Astrocyte (in vitro differentiated cells and primary cell): ENCODE results near the gene UBE2D2. TPM values are rescaled to one million over a fixed set of nuclear protein-coding genes. Genes with fewer than 3 reads are reported as not detected.

Experiments
- DNase-seq: peaks from one replicate; pipeline ENCODE4 v3.0.0-alpha.2; 2010; ENCODE audit warnings: low read depth
- FAIRE-seq: peaks from 2 replicates; lab custom pipeline; 2011; peaks lifted over from hg19 to GRCh38; lab: Jason Lieb, UNC
- H2AFZ ChIP-seq: 2 replicates; pipeline ENCODE4 v1.6.0; 2012; ENCODE audit warnings: low read depth, low read length, inconsistent platforms
- H3K27ac ChIP-seq: 2 replicates; pipeline ENCODE4 v1.5.1; 2011; ENCODE audit warnings: low read depth, low read length, inconsistent platforms
- H3K27me3 ChIP-seq: 2 replicates; pipeline ENCODE4 v1.6.0; 2011; ENCODE audit warnings: low read length, inconsistent platforms; ENCODE audit not compliant: insufficient read depth
- H3K36me3 ChIP-seq: 2 replicates; pipeline ENCODE4 v1.5.1; 2011; ENCODE audit warnings: low read length, inconsistent platforms; ENCODE audit not compliant: insufficient read depth
- H3K4me1 ChIP-seq: 2 replicates; pipeline ENCODE4 v1.5.1; 2011; ENCODE audit warnings: low read length, inconsistent platforms; ENCODE audit not compliant: insufficient read depth
- H3K4me2 ChIP-seq: 2 replicates; pipeline ENCODE4 v1.6.0; 2012; ENCODE audit warnings: low read length, inconsistent platforms
- H3K4me3 ChIP-seq: 2 replicates; pipeline ENCODE4 v1.5.1; 2011; ENCODE audit warnings: low read depth, mild to moderate bottlenecking, low read length, inconsistent platforms; ENCODE audit not compliant: insufficient read depth
- H3K79me2 ChIP-seq: 2 replicates; pipeline ENCODE4 v1.6.0; 2012; ENCODE audit warnings: mild to moderate bottlenecking, low read length, inconsistent platforms; ENCODE audit not compliant: insufficient read depth
- H3K9ac ChIP-seq: 2 replicates; pipeline ENCODE4 v1.6.0; 2012; ENCODE audit warnings: mild to moderate bottlenecking, low read length, inconsistent platforms
- H3K9me3 ChIP-seq: 2 replicates; pipeline ENCODE4 v1.5.1; 2012; ENCODE audit warnings: low read depth, mild to moderate bottlenecking, low read length, inconsistent platforms; ENCODE audit not compliant: insufficient read depth
- H4K20me1 ChIP-seq: 2 replicates; pipeline ENCODE4 v1.6.0; 2012; ENCODE audit warnings: low read length, inconsistent platforms; ENCODE audit not compliant: insufficient read depth
- H3K27ac Mint-ChIP-seq: one replicate; pipeline ENCODE4 v1.8.0; 2021; ENCODE audit warnings: mild to moderate bottlenecking, mixed read lengths; ENCODE audit not compliant: unreplicated experiment
- H3K27me3 Mint-ChIP-seq: one replicate; pipeline ENCODE4 v1.8.0; 2021; ENCODE audit warnings: low read depth, mixed read lengths; ENCODE audit not compliant: unreplicated experiment
- H3K36me3 Mint-ChIP-seq: one replicate; pipeline ENCODE4 v1.8.0; 2021; ENCODE audit warnings: low read depth, mixed read lengths; ENCODE audit not compliant: unreplicated experiment
- H3K4me1 Mint-ChIP-seq: one replicate; pipeline ENCODE4 v1.8.0; 2021; ENCODE audit warnings: low read depth, mixed read lengths; ENCODE audit not compliant: unreplicated experiment
- H3K4me3 Mint-ChIP-seq: one replicate; pipeline ENCODE4 v1.8.0; 2021; ENCODE audit warnings: mild to moderate bottlenecking, moderate library complexity, mixed read lengths; ENCODE audit not compliant: unreplicated experiment
- H3K9me3 Mint-ChIP-seq: one replicate; pipeline ENCODE4 v1.8.0; 2021; ENCODE audit warnings: mild to moderate bottlenecking, mixed read lengths; ENCODE audit not compliant: unreplicated experiment
- CTCF ChIP-seq: IDR thresholded peaks from 2 replicates; pipeline ENCODE4 v1.5.1; 2011; ENCODE audit warnings: low read depth, mild to moderate bottlenecking, inconsistent platforms, low read length, moderate library complexity; ENCODE audit not compliant: insufficient read depth
- EZH2 ChIP-seq: IDR thresholded peaks from 2 replicates; pipeline ENCODE4 v1.6.1; 2012; ENCODE audit warnings: mild to moderate bottlenecking, low read length, inconsistent platforms; ENCODE audit not compliant: insufficient read depth
- total RNA-seq: library from RNA; stranded (reverse); gene quantifications from 2 replicates; pipeline ENCODE4 v1.2.1, GENCODE V29; 2021

Gene UBE2D2
- total RNA-seq, 1 donor from 2014 or later: 169 TPM

- no peak for FAIRE-seq
- peak overlapping the region; percentile 82 for H3K4me2 ChIP-seq
- H3K27ac ChIP-seq: peak overlapping the region; percentile 64
- H2AFZ ChIP-seq: no peak overlapping the region
- peak overlapping the region; percentile 98 for H3K27ac Mint-ChIP-seq
- H3K9ac ChIP-seq: peak overlapping the region; percentile 79
- no peaks in the 10 kb centered on the region for H3K9me3 Mint-ChIP-seq
- H3K4me3 ChIP-seq: peak overlapping the region; percentile 44
- peaks cover 39% of the 10 kb centered on the region for H3K4me1 ChIP-seq
- H3K4me3 Mint-ChIP-seq: peak overlapping the region; percentile 8
- no peaks in the 10 kb centered on the region for H3K27me3 ChIP-seq
- H4K20me1 ChIP-seq: peaks cover 6% of the 10 kb centered on the region
- H3K36me3 Mint-ChIP-seq: peaks cover 3% of the 10 kb centered on the region
- peak; percentile 70 for DNase-seq
- no peaks in the 10 kb centered on the region for H3K27me3 Mint-ChIP-seq
- H3K9me3 ChIP-seq: no peaks in the 10 kb centered on the region
- TF ChIP-seq CTCF (no peak), EZH2 (no peak)
- H3K79me2 ChIP-seq: peaks cover 2% of the 10 kb centered on the region
- peaks cover 55% of the 10 kb centered on the region for H3K4me1 Mint-ChIP-seq
- H3K36me3 ChIP-seq: no peaks in the 10 kb centered on the region
These were observed 76.4 kb downstream of the UBE2D2 start for GRCh38 chr5:139637438-139638089.

GRCh38 chr5:139638090-139638735, 77.1 kb downstream of the UBE2D2 start:
- Mint-ChIP-seq H3K4me1 (peaks cover 54% of the 10 kb centered on the region), H3K4me3 (peak overlapping the region; percentile 8), H3K27me3 (no peaks in the 10 kb centered on the region), H3K9me3 (no peaks in the 10 kb centered on the region), H3K36me3 (peaks cover 2% of the 10 kb centered on the region), H3K27ac (peak overlapping the region; percentile 98)
- Histone ChIP-seq H3K27ac (peak overlapping the region; percentile 64), H3K27me3 (no peaks in the 10 kb centered on the region), H3K4me2 (peak overlapping the region; percentile 82), H3K36me3 (no peaks in the 10 kb centered on the region), H3K79me2 (peaks cover 2% of the 10 kb centered on the region), H2AFZ (peak overlapping the region; percentile 6), H3K4me3 (peak overlapping the region; percentile 44), H4K20me1 (peaks cover 6% of the 10 kb centered on the region), H3K9ac (peak overlapping the region; percentile 79), H3K9me3 (no peaks in the 10 kb centered on the region), H3K4me1 (peaks cover 39% of the 10 kb centered on the region)
- DNase-seq: peak; percentile 65
- no peak for FAIRE-seq
- no peak for TF ChIP-seq CTCF
- TF ChIP-seq EZH2: no peak
